LNCAP (cell line): ENCODE measurements around the gene IFI27L1.

Experiments
- TF ChIP-seq, protein P1 (sequence below): fragments of 450-650 bp; IDR thresholded peaks from 2 replicates; pipeline ENCODE4 v1.5.1; 2017; ENCODE audit warnings: mild to moderate bottlenecking

IFI27L1 gene

DNA sequence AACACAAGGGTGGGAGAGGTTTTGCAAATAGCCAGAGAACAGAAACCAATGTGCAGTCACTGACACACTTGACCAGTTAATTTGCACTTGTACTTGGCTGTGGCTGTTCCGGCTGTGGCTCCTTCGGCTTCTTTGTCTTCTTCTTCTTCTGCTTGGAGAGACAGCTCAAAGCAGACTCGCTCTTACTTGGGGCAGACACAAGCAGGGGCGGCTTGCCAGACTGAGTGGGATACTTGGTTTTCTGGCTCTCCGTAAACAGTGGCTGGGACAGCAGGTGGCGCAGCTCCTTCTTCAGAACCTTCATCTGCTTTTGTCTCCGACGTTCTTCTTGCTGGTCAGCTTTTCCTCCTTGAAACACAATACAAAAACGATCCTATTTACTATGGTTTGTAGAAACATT lies 30.0 kb upstream of the IFI27L1 start:
- TF ChIP-seq, protein P1, sequence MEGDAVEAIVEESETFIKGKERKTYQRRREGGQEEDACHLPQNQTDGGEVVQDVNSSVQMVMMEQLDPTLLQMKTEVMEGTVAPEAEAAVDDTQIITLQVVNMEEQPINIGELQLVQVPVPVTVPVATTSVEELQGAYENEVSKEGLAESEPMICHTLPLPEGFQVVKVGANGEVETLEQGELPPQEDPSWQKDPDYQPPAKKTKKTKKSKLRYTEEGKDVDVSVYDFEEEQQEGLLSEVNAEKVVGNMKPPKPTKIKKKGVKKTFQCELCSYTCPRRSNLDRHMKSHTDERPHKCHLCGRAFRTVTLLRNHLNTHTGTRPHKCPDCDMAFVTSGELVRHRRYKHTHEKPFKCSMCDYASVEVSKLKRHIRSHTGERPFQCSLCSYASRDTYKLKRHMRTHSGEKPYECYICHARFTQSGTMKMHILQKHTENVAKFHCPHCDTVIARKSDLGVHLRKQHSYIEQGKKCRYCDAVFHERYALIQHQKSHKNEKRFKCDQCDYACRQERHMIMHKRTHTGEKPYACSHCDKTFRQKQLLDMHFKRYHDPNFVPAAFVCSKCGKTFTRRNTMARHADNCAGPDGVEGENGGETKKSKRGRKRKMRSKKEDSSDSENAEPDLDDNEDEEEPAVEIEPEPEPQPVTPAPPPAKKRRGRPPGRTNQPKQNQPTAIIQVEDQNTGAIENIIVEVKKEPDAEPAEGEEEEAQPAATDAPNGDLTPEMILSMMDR = peak; percentile 38; the same call in 1 of the 2 replicates

DNA sequence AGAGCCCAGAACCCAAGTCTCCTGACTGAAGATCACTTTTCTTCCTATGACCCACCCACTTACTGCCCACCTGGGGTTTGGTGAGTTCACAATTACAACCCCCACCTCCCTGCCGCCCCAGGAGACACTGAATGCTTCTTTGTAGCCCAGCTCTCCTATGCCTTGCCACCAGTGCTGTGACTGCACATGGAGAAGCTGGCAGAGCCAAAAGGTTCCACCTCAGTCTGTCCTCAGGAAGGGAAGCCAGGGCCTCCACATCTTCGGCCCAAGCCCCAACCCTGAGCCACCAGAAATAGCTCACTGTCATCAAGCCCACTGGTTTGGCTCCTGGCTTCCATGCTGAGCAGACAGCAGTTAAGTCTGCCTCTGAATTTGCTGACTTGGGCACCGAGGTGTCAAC lies 29.3 kb upstream of the IFI27L1 start:
- TF ChIP-seq, protein P1 = no peak

DNA sequence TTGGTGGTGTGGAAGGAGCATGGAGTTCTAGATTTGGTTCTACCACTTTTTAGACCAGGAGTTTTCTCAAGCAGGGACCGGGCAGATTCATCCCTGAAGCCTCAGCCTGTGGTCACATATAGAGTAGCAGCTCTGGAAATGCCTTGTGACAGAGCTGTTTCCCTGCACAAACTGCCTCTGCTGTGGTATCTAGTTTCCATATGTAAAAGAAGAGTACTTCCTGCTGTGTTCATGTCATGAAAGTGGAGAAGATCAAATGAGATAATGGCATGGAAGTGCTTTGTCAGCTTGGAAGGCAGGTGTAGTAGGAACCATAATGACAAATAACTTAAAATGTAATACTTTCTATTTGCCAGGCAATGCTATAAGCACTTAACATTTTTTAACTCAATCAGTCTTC lies 28.9 kb upstream of the IFI27L1 start:
- TF ChIP-seq, protein P1 = no peak

DNA sequence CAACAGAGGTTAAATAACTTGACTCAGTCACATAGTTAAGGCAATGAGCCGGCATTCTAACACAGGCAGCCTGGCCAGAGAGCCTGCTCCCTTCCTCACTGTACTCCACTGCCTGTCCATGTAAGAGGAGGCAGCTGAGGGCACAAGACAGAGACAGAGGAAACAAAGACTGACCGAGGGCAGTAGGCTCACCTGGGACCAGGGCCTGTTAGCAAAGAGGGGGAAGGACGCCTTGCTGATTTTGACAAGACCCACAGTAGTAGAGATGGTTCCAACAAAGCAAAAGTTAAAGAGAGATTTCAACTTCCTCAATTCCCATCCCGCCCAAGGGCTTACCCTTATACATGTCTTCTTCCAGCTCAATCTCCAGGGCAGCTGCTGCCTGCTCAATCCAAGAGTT lies 28.4 kb upstream of the IFI27L1 start:
- TF ChIP-seq, protein P1 = no peak

DNA sequence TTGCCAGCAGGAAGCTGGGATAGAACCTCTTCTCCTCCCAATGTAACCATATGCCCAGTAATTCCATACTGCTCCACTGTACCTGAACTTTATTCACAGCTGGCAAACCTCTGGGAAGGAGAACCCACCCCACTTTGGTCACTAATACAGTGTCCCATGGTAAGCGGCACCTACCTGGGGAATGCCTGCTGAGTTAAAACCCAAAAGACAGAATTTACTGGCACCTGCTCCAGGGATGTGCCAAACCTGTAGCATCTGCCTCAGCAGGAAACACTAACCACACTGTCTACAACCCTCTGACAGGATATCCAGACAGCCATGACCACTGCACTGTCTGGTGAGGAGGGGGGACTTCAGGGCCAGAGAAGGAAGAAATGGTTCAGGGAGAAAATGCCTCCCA lies 26.7 kb upstream of the IFI27L1 start:
- TF ChIP-seq, protein P1 = no peak

DNA sequence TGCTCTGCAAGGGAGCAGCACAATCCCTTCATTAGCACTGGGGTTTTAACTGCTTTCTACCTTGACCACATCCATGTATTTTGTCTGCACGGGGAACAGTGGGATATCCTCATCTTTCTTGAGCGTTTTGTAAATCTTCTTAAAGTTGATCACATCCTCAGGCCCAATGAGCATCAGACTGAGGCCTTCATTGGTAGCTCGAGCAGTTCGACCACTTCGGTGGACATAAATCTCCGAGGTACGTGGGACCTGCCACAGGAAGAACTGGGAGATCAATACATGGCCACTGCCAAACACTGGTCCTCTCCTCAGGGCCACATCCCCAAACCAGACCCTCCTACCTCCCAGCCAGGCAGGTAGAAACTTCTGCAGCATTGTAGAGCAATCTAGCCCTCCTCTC lies 26.2 kb upstream of the IFI27L1 start:
- TF ChIP-seq, protein P1 = no peak

DNA sequence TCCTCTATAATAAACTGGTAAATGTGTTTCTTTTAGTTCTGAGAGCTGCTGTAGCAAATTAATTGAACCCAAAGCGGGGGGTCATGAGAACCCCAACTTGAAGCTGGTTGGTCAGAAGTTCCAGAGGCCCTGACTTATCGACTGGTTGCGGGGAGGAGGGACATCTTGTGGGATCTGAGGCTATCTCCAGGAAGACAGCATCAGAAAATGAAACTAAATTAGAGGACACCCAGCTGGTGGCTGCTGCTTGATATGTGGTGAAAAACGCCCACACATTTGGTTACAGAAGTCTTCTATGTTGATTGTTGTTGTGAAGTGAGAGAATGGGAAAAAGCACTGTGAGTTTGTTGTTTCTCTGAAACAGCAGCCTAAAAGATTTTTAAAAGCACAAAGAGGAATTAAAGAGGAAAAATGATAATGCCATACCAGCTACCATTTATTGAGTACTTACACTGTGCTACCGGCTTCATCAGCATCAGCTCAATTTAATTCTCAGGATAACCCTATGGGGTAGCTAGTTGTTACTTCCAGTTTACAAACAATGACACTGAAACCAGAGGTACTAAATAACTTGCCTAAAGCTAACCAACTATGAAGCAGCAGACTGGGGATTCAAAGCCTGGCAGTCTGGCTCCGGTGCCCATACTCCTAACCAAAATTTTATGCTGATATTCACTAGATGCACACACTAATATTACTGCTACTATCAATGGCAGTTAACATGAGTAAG lies 24.4 kb upstream of the IFI27L1 start:
- TF ChIP-seq, protein P1 = no peak

DNA sequence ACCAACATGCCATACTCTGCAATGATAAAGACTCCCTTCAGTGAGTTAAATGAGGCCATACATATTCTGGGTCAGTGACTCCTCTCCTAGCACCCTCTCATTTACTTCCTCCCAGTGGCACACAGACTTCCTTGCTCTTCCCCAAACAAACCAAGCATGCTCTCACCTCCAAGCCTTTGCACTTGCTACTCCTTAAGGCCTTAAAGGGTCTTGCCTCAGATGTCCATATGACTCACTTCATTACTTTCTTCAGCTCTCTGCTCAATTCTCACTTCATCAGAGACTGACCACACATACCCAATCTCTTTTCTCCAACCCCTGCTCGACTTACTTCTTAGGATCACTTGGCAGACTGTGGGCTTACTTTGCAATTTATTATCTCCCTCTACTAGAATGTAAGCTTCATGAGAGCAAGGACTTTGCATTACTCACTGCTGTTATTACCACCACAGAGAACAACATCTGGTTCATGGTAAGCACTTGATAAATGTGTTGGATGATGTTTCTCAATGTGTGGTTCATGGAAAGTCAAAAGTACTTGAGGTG lies 22.9 kb upstream of the IFI27L1 start:
- TF ChIP-seq, protein P1 = no peak
